GM18517 (cell line): Measurements from ENCODE around the gene CCAR1.
"Not testable (repeated sequence)": the region's sequence is repeated elsewhere in the genome, so short reads cannot be mapped to it uniquely, and the experiment has no call there.

ENCODE experiments used
- ATAC-seq: cut with Tn5 transposase; IDR thresholded peaks from one replicate; pipeline ENCODE4 v1.9.1; 2021; ENCODE audit warnings: mild to moderate bottlenecking, moderate library complexity; ENCODE audit not compliant: unreplicated experiment

CCAR1 gene, protein sequence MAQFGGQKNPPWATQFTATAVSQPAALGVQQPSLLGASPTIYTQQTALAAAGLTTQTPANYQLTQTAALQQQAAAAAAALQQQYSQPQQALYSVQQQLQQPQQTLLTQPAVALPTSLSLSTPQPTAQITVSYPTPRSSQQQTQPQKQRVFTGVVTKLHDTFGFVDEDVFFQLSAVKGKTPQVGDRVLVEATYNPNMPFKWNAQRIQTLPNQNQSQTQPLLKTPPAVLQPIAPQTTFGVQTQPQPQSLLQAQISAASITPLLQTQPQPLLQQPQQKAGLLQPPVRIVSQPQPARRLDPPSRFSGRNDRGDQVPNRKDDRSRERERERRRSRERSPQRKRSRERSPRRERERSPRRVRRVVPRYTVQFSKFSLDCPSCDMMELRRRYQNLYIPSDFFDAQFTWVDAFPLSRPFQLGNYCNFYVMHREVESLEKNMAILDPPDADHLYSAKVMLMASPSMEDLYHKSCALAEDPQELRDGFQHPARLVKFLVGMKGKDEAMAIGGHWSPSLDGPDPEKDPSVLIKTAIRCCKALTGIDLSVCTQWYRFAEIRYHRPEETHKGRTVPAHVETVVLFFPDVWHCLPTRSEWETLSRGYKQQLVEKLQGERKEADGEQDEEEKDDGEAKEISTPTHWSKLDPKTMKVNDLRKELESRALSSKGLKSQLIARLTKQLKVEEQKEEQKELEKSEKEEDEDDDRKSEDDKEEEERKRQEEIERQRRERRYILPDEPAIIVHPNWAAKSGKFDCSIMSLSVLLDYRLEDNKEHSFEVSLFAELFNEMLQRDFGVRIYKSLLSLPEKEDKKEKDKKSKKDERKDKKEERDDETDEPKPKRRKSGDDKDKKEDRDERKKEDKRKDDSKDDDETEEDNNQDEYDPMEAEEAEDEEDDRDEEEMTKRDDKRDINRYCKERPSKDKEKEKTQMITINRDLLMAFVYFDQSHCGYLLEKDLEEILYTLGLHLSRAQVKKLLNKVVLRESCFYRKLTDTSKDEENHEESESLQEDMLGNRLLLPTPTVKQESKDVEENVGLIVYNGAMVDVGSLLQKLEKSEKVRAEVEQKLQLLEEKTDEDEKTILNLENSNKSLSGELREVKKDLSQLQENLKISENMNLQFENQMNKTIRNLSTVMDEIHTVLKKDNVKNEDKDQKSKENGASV

DNA sequence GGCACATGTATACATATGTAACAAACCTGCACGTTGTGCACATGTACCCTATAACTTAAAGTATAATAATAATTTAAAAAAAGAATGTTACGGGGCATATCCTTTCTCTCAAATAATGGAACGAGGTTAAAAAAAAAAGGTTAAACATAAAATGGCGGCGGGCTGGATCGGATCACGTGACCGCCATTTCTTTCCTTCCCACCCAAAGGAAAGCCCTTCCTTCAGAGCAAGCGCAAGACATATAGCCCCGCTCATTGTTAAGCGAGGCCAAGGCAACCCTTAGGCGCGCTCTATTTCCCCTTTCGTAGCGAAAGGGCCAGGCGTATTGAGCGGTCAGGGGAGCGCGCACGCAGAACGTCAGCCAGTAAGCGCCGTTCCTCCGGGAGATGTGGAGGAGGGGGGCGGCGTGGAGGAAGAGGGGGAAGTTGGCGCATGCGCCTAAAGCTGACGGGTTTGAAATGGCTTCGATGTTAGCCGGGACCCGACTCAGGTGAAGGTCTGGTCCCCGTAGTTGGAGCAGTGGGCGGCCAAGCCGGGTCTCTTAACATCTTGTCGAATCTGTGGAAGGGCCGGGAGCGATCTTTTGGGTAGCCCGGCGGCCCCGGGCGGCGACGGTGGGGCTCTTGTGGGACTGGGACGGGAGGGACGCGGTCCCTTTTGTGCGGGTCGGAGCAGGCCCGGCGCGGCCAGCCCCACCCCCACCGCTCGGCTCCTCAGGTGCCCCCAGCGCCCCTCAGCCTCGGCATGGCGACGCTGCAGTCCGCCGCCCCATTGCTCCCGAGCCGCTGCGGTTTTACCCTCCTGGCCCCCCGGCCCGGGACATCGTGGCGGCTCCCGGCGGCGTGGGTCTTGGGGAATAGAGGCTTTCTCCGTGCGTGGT lies at the start of gene CCAR1:
CCAR1 (plus strand) TSS at position 447 of the 880 bp plus-strand sequence. CDS start 1,266 bp downstream, outside the sequence.
- ATAC-seq: peak; percentile 98

DNA sequence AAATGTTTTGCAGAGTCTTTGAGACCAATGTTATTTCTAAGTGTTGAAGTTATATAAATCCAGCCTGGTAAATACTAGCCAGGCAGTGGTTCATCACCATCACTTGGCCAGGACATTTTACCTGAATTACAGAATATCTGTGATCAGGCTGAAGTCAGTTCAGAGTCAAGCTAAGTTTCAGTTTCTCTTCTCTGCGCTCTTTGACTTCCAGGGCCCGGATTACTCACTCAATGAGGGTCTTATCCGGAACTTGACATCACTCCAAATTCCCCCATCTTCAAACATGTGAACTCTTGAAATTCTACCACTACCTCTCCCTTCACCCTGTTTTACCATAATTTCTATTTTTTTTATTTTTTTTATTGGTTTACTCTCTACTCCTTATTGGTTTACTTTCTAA lies 36.6 kb upstream of the CCAR1 start:
- no peak for ATAC-seq

DNA sequence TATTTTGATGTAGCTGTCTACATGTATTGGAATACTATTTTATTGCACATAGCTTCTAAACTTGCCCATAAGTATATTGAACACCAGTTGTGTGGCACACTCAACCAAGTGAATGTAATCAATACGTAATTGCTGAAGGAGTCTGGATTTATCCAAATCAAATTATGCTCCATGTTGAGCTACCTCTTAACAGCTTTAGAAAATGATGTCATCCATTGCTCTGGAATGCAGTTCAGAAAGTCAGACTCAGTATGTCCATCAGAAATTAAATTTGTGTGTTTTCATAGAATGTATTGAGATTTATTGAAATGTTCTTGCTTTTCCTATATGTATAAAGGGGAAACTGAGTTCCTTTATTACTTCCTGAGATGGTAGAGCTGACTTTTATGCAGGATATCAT lies 25.0 kb upstream of the CCAR1 start:
- ATAC-seq: no peak

DNA sequence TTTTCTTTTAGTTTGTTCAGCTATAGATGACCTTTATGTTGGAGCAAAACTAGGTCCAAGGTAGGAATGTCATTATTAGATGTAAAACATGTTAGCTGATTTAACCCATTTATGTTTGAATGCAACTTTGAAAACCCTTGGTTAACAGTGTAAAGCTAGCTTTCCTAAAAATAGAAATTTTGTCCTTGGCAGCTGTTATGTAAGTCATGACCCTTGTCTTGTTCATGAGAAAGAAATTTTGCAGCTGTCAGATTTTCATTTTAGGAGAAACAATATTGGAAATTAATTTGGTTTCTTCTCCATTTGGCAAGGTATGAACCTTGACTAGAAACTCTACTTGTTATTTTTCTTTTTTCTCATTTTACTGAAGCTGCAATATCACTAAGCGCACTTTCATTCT lies 23.9 kb upstream of the CCAR1 start:
- ATAC-seq: no peak

DNA sequence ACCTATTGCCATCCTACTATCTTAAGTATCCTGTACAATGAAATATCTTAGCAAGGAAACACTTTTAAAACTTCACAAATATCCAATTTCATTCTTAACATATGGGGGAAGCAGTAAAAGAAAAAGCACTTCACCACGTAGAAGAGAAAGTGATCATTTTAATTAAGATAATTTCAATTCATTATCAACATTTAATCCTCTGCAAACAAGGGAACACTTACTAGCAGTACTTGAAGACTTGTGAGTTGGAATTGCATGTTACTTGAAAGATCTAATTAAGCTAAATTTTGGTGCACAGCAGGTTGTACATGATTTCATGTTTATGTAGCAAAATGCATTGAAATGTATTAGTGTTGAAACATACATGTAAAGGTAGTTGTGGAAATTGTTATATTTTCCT lies 20.8 kb upstream of the CCAR1 start:
- no peak for ATAC-seq

DNA sequence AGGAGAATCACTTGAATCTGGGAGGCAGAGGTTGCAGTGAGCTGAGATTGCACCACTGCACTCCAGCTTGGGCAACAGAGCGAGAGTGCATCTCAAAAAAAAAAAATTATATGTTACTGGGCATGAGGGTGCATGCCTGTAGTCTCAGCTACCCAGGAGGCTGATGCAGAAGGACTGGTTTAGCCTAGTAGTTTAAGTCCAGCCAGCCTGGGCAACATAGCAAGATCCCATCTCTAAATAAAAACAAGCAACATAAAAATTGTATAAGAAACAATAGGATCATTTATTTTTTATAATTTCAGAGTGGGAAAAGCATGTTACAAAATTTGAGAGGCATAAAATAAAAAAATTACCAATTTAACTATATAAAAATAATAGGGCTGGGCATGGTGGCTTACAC lies 15.5 kb upstream of the CCAR1 start:
- ATAC-seq: no peak

DNA sequence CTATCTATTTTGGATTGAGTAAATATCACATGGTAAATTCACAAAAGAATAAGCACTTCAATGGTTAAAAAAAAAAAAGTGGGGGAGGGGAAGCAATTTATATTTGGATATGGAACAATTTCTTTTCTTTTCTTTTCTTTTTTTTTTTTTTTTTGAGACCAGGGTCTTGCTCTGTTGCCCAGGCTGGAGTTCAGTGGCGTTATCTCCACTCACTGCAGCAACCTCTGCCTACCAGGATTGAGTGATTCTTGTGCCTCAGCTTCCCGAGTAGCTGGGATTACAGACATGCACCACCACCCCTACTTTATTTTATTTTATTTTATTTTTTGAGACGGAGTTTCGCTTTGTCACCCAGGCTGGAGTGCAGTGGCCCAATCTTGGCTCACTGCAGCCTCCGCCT lies 12.1 kb upstream of the CCAR1 start:
- ATAC-seq: not testable (repeated sequence)

DNA sequence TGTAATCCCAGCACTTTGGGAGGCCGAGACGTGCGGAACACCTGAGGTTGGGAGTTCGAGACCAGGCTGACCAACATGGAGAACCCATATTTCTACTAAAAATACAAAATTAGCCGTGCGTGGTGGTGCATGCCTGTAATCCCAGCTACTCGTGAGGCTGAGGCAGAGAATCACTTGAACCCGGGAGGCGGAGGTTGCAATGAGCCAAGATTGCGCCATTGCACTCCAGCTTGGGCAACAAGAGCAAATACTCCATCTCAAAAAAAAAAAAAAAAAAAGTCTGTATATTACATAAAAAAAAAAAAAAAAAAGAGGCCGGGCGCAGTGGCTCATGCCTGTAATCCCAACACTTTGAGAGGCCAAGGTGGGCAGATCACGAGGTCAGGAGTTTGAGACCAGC lies 8.0 kb upstream of the CCAR1 start:
- ATAC-seq: not testable (repeated sequence)

DNA sequence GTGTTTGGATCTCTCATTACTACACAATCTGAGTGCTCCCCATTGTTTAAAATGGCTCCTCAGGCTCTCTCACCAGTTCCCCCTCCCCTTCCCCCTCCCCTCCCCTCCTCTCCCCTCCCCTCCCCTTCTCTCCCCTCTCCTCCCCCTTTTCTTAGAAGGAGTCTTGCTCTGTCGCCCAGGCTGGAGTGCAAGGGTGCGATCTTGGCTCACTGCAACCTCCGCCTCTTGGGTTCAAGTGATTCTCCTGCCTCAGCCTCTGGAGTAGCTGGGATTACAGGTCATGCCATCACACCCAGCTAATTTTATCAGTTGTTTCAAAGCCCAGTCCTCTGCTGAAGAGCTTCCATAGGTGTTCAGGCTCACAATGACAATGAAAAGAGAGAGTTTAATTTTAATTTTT lies 3.6 kb upstream of the CCAR1 start:
- no peak for ATAC-seq

DNA sequence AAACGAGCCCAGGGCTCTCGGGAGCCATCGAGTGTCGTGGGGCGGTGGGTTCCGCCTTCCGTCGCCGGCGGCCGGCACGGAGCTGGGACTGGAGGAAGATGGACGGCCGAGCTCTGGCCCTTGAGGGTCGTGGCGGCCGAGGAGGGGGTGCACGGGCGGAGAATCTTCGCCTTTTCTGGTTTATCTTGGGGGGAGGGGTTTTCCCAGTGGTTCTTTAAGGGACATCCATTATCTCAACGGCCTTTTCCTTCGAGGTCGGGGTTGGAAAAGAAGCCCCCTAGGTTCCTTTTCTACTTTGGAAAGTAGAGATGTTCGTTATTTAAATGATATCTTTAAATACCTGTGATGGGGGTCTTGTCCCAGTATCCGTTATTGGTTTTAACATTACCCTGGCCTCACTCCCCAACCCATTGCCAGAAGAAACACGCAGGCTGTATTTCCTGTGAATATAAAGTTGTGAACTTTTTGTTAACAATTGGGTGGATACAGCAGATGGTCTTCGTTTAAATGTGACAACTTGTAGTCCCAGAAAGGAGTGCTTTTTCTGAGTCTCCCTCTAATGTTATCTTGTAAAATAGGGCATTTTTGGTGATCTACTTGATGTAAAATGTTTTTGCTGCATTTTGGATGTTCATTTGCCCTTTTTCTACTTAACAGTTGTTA lies 765 bp downstream of the CCAR1 start:
- peak; percentile 12 for ATAC-seq

DNA sequence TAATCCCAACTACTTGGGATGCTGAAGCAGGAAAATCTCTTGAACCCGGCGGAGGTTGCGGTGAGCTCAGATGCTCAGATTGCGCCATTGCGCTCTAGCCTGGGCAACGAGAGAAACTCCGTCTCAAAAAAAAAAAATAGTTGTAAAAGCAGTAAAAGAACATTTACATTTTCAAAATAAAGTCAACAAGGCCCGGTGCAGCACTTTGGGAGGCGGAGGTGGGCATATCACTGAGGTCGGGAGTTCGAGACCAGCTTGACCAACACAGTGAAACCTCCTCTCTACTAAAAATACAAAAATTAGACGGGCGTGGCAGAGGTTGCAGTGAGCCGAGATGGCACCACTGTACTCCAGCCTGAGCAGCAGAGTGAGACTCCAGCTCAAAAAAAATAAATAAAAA lies 4.0 kb downstream of the CCAR1 start:
- no peak for ATAC-seq

DNA sequence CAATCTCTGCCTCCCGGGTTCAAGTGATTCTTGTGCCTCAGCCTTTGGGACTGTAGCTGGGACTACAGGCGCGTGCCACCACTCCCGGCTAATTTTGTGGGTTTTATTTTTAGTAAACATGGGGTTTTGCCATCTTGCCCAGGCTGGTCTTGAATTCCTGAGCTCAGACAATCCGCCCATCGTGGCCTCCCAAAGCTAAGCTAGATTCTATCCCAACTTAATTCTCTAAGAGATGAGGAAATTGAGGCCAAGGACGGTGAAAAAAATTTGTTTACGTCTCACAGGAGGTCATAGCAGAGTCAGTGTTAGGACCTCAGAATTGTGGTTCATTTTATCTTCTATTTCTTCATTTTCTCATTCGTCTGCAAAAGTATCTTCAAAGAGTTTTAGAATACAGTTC lies 6.1 kb downstream of the CCAR1 start:
- no peak for ATAC-seq

DNA sequence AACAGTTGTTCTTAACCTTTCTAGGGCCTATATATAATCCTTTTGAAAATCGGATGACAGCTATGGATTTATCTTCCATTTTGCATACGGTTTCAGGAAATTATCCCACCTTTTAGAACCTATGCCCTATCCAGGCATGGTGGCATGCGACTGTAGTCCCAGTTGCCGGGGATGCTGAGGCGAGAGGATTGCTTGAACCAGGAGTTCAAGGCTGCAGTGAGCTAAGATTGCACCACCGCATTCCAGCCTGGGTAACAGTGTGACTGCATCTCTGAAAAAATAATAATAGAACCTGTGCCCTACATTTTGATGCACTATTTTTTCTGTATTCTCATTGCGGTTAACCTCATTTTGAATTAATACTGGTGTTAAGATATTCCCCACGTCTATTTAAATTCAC lies 11.6 kb downstream of the CCAR1 start:
- ATAC-seq: no peak

DNA sequence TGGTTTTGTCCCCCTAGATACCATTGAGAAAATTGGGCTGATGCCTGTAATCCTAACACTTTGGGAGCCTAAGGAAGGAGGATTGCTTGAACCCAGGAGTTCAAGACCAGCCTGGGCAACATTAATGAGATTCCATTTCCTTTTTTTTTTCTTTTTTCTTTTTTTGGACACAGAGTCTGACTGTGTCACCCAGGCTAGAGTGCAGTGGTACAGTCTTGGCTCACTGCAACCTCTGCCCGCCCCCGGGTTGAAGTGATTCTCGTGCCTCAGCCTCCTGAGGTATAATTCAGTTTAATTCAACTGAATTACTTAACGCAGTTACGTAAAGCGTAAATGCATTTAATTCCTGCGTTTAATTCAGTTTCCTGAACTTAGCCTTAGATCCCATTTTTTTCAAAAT lies 13.3 kb downstream of the CCAR1 start:
- ATAC-seq: no peak

DNA sequence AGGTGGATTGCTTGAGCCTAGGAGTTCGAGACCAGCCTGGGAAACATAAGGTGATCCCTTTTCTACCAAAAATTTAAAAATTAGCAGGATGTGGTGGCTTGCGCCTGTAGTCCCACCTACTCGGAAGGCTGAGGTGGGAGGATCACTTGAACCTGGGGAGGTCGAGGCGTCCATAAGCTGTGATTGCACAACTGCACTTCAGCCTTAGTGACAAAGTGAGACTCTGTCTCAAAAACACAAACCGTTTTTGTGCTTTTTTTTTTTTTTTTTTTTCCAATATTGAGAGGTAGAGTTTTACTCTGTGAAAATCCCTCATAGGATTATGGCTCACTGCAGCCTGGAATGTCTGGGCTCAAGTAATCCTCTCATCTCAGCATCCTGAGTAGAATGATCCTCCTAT lies 14.1 kb downstream of the CCAR1 start:
- no peak for ATAC-seq

DNA sequence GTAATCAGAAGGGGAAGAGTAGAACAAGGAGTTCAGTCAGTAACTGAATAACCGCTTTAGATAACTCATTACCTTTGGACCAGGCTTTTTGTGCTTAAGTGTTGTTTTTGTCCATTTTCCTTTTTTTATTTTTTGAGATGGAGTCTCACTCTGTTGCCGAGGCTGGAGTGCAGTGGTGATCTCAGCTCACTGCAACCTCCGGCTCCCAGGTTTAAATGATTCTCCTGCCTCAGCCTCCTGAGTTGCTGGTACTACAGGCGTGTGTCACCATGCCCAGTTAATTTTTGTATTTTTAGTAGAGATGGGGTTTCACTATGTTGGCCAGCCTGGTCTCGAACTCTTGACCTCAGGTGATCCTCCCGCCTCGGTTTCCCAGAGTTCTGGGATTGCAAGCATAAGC lies 14.7 kb downstream of the CCAR1 start:
- not testable (repeated sequence) for ATAC-seq

DNA sequence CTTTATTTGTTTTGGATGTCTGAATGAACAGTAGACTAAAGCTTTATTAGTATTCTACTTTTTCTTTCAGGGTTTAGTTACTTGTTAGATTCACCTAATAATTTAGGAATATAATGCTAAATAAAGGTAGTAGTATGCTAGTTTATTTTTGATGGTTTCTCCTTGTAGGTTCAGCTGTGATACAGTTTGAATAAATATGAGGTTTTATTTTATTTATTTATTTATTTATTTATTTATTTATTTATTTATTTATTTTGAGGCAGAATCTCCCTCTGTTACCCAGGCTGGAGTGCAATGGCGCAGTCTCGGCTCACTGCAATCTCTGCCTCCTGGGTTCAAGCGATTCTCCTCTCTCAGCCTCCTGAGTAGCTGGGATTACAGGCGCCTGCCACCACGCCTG lies 19.6 kb downstream of the CCAR1 start:
- ATAC-seq: not testable (repeated sequence)

DNA sequence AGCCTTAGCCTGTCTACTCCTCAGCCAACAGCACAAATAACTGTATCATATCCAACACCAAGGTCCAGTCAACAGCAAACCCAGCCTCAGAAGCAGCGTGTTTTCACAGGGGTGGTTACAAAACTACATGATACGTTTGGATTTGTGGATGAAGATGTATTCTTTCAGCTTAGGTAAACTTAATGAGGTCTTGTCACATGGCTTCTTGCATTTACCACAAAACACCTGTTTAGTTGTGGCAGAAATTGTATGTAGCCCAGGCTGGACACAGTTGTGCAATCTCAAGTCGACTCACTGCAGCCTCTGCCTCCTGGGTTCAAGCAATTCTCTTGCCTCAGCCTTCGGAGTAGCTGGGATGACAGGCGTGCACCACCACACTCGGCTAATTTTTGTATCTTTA lies 21.4 kb downstream of the CCAR1 start:
- ATAC-seq: no peak

DNA sequence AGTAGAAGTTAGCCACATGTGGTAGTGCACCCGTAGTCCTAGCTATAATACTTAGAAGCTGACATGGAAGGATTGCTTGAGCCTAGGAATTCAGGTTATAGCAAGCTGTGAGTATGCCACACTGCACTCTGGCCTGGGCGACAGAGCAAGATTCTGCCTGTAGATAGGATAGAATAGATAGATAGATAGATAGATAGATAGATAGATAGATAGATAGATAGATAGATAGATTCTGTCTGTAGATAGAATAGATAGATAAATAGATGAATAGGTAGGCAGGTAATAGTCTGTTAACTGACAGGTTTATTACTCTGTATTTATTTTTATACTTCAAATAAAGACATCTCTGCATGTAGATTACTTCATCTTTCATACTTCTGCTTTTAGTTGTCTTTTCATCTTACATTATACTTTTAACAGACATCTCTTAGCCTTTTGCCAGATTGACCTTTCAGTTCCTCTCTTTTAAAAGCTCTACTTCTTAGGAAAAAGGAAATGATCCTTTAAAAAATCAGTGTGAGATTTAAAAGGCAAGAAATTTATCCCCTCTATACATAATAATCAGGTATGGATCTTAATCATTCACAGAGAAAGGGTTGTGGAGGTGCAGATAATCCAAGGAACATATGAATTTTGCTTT lies 31.8 kb downstream of the CCAR1 start:
- no peak for ATAC-seq

DNA sequence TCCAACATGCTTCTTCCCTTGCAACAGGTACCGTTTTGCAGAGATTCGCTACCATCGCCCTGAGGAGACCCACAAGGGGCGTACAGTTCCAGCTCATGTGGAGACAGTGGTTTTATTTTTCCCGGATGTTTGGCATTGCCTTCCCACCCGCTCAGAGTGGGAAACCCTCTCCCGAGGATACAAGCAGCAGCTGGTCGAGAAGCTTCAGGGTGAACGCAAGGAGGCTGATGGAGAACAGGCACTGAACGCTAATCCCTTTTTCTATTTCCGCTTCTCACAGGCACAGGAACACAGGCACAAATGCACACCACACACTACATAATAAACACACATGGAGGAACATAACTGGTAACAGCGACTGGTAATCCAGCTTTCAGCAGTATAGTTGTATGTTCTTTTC lies 35.2 kb downstream of the CCAR1 start:
- ATAC-seq: no peak
